PC-9 (cell line): ENCODE results near the gene SYNJ2.

Source experiments
- CTCF ChIP-seq: fragments of 200-600 bp; sonication (generic); conservative IDR thresholded peaks from 2 replicates; pipeline ENCODE4 v1.6.1; 2017; ENCODE audit warnings: mixed run types, antibody characterized with exemption, mild to moderate bottlenecking, moderate library complexity
- EZH2 ChIP-seq: fragments of 200-600 bp; sonication (generic); IDR thresholded peaks from 2 replicates; pipeline ENCODE4 v1.8.0; 2017; ENCODE audit warnings: antibody characterized with exemption, low read depth

GRCh38 chr6:157982563-157983405, 1.1 kb downstream of the SYNJ2 start:
- TF ChIP-seq CTCF (peak; percentile 39; the same call in 1 of the 2 replicates), EZH2 (no peak)
